ENCODE data around the gene KLF1. TPM values are rescaled to one million over a fixed set of nuclear protein-coding genes. Genes with fewer than 3 reads are reported as not detected.

KLF1 gene
- total RNA-seq, 1 experiment from 2014 or later = not detected

- no peak for DNase-seq
- H3K4me1 Mint-ChIP-seq (ENCODE audit: low read depth, unreplicated experiment) = no peaks in the 10 kb centered on the region
- CTCF ChIA-PET = no interaction called here
- H3K9me3 Mint-ChIP-seq (ENCODE audit: low read depth, unreplicated experiment) = no peaks in the 10 kb centered on the region
- BruUV-seq (replicated peaks) = no TSS peak
- no peaks in the 10 kb centered on the region for H3K27me3 Mint-ChIP-seq (ENCODE audit: unreplicated experiment)
- no peak overlapping the region for H3K27ac Mint-ChIP-seq (ENCODE audit: unreplicated experiment)
- intact Hi-C loops (cut with micrococcal nuclease; ENCODE audit: unreplicated experiment) = no loop called here
- TF ChIP-seq CTCF (IDR thresholded peaks at IDR 0.05; ENCODE audit: unreplicated experiment) = no peak
- H3K4me3 Mint-ChIP-seq (ENCODE audit: low read depth, unreplicated experiment) = no peak overlapping the region
- H3K36me3 Mint-ChIP-seq (ENCODE audit: insufficient read depth, unreplicated experiment) = peaks cover 4% of the 10 kb centered on the region
Observed at GRCh38 chr19:12912571-12912970, 25.6 kb upstream of the KLF1 start.

- CTCF ChIA-PET = interaction anchor here (0.6 kb wide), 1 partner anchor 289 kb away, joined by 3 read pairs; no protein-coding TSS in a partner anchor
- no peaks in the 10 kb centered on the region for H3K27me3 Mint-ChIP-seq (ENCODE audit: unreplicated experiment)
- peak; percentile 31 for DNase-seq
- no TSS peak for BruUV-seq (replicated peaks)
- no peaks in the 10 kb centered on the region for H3K9me3 Mint-ChIP-seq (ENCODE audit: low read depth, unreplicated experiment)
- H3K4me3 Mint-ChIP-seq (ENCODE audit: low read depth, unreplicated experiment) = no peak overlapping the region
- peaks cover 7% of the 10 kb centered on the region for H3K4me1 Mint-ChIP-seq (ENCODE audit: low read depth, unreplicated experiment)
- no peak for TF ChIP-seq CTCF (IDR thresholded peaks at IDR 0.05; ENCODE audit: unreplicated experiment)
- intact Hi-C loops (cut with micrococcal nuclease; ENCODE audit: unreplicated experiment) = no loop called here
- no peaks in the 10 kb centered on the region for H3K36me3 Mint-ChIP-seq (ENCODE audit: insufficient read depth, unreplicated experiment)
- H3K27ac Mint-ChIP-seq (ENCODE audit: unreplicated experiment) = no peak overlapping the region
Observed at GRCh38 chr19:12907166-12907565, 20.2 kb upstream of the KLF1 start.

GRCh38 chr19:12899891-12900518, 13.0 kb upstream of the KLF1 start:
- H3K9me3 Mint-ChIP-seq (ENCODE audit: low read depth, unreplicated experiment) = no peaks in the 10 kb centered on the region
- H3K36me3 Mint-ChIP-seq (ENCODE audit: insufficient read depth, unreplicated experiment) = peaks cover 5% of the 10 kb centered on the region
- H3K4me1 Mint-ChIP-seq (ENCODE audit: low read depth, unreplicated experiment) = no peaks in the 10 kb centered on the region
- CTCF ChIA-PET = no interaction called here
- H3K4me3 Mint-ChIP-seq (ENCODE audit: low read depth, unreplicated experiment) = no peak overlapping the region
- BruUV-seq (replicated peaks) = no TSS peak
- TF ChIP-seq CTCF (IDR thresholded peaks at IDR 0.05; ENCODE audit: unreplicated experiment) = no peak
- no peaks in the 10 kb centered on the region for H3K27me3 Mint-ChIP-seq (ENCODE audit: unreplicated experiment)
- intact Hi-C loops (cut with micrococcal nuclease; ENCODE audit: unreplicated experiment) = no loop called here
- no peak overlapping the region for H3K27ac Mint-ChIP-seq (ENCODE audit: unreplicated experiment)
- no peak for DNase-seq

- no peak overlapping the region for H3K4me3 Mint-ChIP-seq (ENCODE audit: low read depth, unreplicated experiment)
- BruUV-seq (replicated peaks) = no TSS peak
- no peaks in the 10 kb centered on the region for H3K27me3 Mint-ChIP-seq (ENCODE audit: unreplicated experiment)
- intact Hi-C loops (cut with micrococcal nuclease; ENCODE audit: unreplicated experiment) = no loop called here
- peaks cover 7% of the 10 kb centered on the region for H3K4me1 Mint-ChIP-seq (ENCODE audit: low read depth, unreplicated experiment)
- no peak for TF ChIP-seq CTCF (IDR thresholded peaks at IDR 0.05; ENCODE audit: unreplicated experiment)
- no peak for DNase-seq
- CTCF ChIA-PET = no interaction called here
- no peaks in the 10 kb centered on the region for H3K9me3 Mint-ChIP-seq (ENCODE audit: low read depth, unreplicated experiment)
- H3K27ac Mint-ChIP-seq (ENCODE audit: unreplicated experiment) = no peak overlapping the region
- H3K36me3 Mint-ChIP-seq (ENCODE audit: insufficient read depth, unreplicated experiment) = peaks cover 17% of the 10 kb centered on the region
Observed at GRCh38 chr19:12896460-12896859, 9.5 kb upstream of the KLF1 start.
